OCI-LY3 (cell line): ENCODE measurements around the gene TIMM44.

Source experiments
- H2AFZ ChIP-seq: fragments of 200-600, 300-600 bp; shearing (Covaris generic); 2 replicates; pipeline ENCODE4 v1.6.0; 2014; ENCODE audit warnings: antibody characterized with exemption, low read depth, low read length
- H3K27ac ChIP-seq: fragments of 200-600, 300-600 bp; sonication (generic); 2 replicates; pipeline ENCODE4 v1.5.1; 2014; ENCODE audit warnings: mild to moderate bottlenecking, low read length, moderate library complexity, mixed read lengths
- H3K27me3 ChIP-seq: fragments of 200-600, 300-600 bp; sonication (generic); 2 replicates; pipeline ENCODE4 v1.6.1; 2014; ENCODE audit warnings: low read depth, low read length, mixed read lengths
- H3K36me3 ChIP-seq: fragments of 200-600, 300-600 bp; sonication (generic); replicated peaks from 2 replicates; pipeline ENCODE3; 2014; ENCODE audit warnings: low read depth, low read length, mixed read lengths
- H3K4me1 ChIP-seq: fragments of 300-600, 200-600 bp; sonication (generic); 2 replicates; pipeline ENCODE4 v1.6.1; 2014; ENCODE audit warnings: low read length, mixed read lengths
- H3K4me2 ChIP-seq: fragments of 200-600, 300-600 bp; sonication (generic); 2 replicates; pipeline ENCODE4 v1.6.1; 2014; ENCODE audit warnings: low read length, mixed read lengths
- H3K4me3 ChIP-seq: fragments of 300-600, 200-600 bp; sonication (generic); 2 replicates; pipeline ENCODE4 v1.5.1; 2014; ENCODE audit warnings: antibody characterized with exemption, mild to moderate bottlenecking, low read length, moderate library complexity
- H3K79me2 ChIP-seq: fragments of 300-600, 200-600 bp; shearing (Covaris generic); 2 replicates; pipeline ENCODE4 v1.6.1; 2014; ENCODE audit warnings: mild to moderate bottlenecking, low read length, mixed read lengths
- H3K9ac ChIP-seq: fragments of 300-600, 200-600 bp; shearing (Covaris generic); 2 replicates; pipeline ENCODE4 v1.6.0; 2014; ENCODE audit warnings: mild to moderate bottlenecking, low read length, moderate library complexity
- H3K9me3 ChIP-seq: fragments of 200-600, 300-600 bp; shearing (Covaris generic); 2 replicates; pipeline ENCODE4 v1.6.1; 2014; ENCODE audit warnings: low read length, mixed read lengths; ENCODE audit not compliant: insufficient read depth
- H4K20me1 ChIP-seq: fragments of 200-600, 300-600 bp; sonication (generic); 2 replicates; pipeline ENCODE4 v1.6.1; 2016; ENCODE audit warnings: low read length, mixed read lengths; ENCODE audit not compliant: insufficient read depth
- EZH2phosphoT487 ChIP-seq: fragments of 200-600 bp; shearing (Covaris generic); IDR thresholded peaks from 2 replicates; pipeline ENCODE4 v1.6.1; 2018; ENCODE audit warnings: antibody characterized with exemption, mixed run types, low read depth
- TF ChIP-seq, protein P1 (sequence below): fragments of 200-600, 300-600 bp; sonication (generic); IDR thresholded peaks from 2 replicates; pipeline ENCODE4 v1.5.1; 2014; ENCODE audit warnings: antibody characterized with exemption, low read length, low read depth

The TIMM44 gene

DNA sequence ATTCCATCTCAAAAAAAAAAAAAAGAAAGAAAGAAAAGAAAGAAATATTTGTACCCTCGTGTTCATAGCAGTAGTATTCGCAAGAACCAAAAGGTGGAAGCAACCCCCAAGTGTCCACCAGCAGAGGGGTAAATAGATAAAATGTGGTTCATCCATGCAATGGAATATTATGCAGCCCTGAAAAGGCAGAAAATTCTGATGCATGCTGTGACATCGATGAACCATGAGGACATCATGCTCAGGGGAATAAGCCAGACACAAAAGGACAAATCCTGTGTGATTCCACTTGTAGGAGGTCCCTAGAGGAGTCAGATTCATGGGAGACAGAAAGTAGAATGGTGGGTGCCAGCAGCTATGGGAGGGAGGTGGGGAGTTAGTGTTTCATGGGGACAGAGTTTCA, 61.6 kb downstream of the TIMM44 start:
- no peak overlapping the region for H3K4me2 ChIP-seq
- TF ChIP-seq EZH2phosphoT487 = no peak
- TF ChIP-seq, protein P1, sequence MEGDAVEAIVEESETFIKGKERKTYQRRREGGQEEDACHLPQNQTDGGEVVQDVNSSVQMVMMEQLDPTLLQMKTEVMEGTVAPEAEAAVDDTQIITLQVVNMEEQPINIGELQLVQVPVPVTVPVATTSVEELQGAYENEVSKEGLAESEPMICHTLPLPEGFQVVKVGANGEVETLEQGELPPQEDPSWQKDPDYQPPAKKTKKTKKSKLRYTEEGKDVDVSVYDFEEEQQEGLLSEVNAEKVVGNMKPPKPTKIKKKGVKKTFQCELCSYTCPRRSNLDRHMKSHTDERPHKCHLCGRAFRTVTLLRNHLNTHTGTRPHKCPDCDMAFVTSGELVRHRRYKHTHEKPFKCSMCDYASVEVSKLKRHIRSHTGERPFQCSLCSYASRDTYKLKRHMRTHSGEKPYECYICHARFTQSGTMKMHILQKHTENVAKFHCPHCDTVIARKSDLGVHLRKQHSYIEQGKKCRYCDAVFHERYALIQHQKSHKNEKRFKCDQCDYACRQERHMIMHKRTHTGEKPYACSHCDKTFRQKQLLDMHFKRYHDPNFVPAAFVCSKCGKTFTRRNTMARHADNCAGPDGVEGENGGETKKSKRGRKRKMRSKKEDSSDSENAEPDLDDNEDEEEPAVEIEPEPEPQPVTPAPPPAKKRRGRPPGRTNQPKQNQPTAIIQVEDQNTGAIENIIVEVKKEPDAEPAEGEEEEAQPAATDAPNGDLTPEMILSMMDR = no peak
- H4K20me1 ChIP-seq = no peaks in the 10 kb centered on the region

DNA sequence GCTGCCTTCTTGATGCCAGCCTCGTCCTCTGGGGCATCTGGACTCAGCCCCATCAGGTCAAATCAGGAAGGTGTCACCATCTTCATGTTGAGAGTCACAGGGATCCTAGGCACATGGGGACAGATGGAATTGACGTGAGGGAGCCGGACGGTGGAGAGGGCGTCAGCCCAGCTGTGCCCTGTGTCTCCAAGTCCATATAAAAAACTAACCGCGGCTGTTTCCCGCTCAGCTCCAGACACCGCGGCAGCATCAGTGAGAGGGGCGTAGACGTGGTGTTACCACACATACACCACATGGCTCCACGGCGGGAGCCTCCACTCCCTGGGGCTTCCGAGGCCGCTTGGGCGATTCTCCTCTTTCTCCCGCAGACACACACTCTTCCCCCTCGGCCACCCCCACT, 63.6 kb downstream of the TIMM44 start:
- H3K9me3 ChIP-seq = no peaks in the 10 kb centered on the region
- no peaks in the 10 kb centered on the region for H3K4me1 ChIP-seq
- no peaks in the 10 kb centered on the region for H3K79me2 ChIP-seq
- H3K27ac ChIP-seq = no peak overlapping the region
- TF ChIP-seq, protein P1 = no peak
- no peak for TF ChIP-seq EZH2phosphoT487
- H3K4me2 ChIP-seq = no peak overlapping the region
- H3K4me3 ChIP-seq = no peak overlapping the region
- no peaks in the 10 kb centered on the region for H3K27me3 ChIP-seq
- H3K9ac ChIP-seq = no peak overlapping the region
- peaks cover 2% of the 10 kb centered on the region for H3K36me3 ChIP-seq
- H2AFZ ChIP-seq = no peak overlapping the region
- no peaks in the 10 kb centered on the region for H4K20me1 ChIP-seq

More for the DNA sequence above, 61.6 kb downstream of the TIMM44 start:
- no peak overlapping the region for H3K9ac ChIP-seq
- H3K79me2 ChIP-seq = no peaks in the 10 kb centered on the region
- H3K4me1 ChIP-seq = no peaks in the 10 kb centered on the region
- H3K36me3 ChIP-seq = peaks cover 2% of the 10 kb centered on the region
- no peaks in the 10 kb centered on the region for H3K27me3 ChIP-seq
- no peak overlapping the region for H3K4me3 ChIP-seq
- no peak overlapping the region for H3K27ac ChIP-seq
- H3K9me3 ChIP-seq = no peaks in the 10 kb centered on the region
- H2AFZ ChIP-seq = no peak overlapping the region

DNA sequence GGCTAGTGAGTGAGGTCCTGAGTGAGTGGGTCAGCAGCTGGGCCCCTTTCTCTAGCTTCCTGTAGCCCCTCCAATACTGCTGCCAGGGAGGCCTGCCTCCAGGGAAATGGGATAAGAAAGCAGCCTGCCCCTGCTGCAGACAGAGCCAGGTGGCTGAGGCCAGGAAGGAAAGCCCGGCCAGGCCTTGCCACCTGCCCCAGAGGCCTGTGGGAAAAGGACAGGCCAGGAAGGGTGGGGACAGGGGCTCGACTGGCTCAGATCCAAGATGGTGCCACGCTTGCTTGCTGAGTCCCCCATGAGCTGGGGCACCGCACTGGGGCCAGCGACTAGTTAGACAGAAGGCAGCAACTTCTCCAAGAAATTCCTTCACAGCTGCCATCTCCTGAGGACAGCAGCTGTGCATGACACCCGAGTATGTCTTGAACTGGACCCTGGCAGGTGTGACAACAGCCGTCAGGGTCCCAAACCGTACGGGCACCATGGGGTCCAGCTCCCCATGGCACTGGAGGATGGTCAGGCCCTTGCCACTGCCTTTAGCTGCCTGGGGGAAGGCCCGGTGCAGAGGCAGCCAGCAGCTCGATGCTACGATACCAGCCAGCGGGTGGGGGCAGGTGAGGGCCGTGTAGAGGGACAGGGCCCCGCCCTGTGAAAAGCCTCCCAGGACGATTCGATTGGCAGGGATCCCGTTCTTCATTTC, 64.2 kb downstream of the TIMM44 start:
- no peaks in the 10 kb centered on the region for H3K79me2 ChIP-seq
- TF ChIP-seq, protein P1 = no peak
- no peak for TF ChIP-seq EZH2phosphoT487

DNA sequence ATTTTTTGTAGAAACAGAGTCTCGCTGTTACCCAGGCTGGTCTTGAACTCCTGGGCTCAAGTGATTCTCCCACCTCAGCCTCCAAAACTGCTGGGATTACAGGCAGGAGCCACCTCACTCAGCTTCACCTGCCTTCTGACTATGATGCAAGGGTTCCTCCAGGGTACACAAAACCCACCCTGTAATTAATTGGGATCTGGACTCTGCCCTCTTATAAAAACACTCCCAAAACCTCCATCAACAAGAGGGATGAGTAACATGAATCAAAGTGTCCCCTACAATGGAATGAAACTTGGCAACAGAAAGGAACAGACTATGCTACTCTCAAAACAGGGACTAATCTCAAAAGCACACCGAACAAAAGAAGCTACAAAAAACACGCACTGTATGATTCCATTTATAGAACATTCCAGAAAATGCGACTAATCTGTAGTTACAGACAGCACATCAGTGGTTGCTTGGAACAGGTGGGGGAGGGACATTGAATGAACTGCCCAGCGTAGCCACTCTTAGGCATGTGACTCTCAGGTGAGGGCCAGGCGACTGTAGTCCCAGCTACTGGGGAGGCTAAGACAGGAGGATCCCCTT, 66.1 kb downstream of the TIMM44 start:
- Histone ChIP-seq H3K27me3 (no peaks in the 10 kb centered on the region), H3K4me1 (no peaks in the 10 kb centered on the region), H3K79me2 (no peaks in the 10 kb centered on the region), H2AFZ (no peak overlapping the region), H3K4me3 (no peak overlapping the region), H3K9me3 (no peaks in the 10 kb centered on the region), H3K27ac (no peak overlapping the region), H3K4me2 (no peak overlapping the region), H3K9ac (no peak overlapping the region), H4K20me1 (no peaks in the 10 kb centered on the region), H3K36me3 (peaks cover 2% of the 10 kb centered on the region)
- no peak for TF ChIP-seq EZH2phosphoT487
- TF ChIP-seq, protein P1 = no peak

More for the DNA sequence above, 64.2 kb downstream of the TIMM44 start:
- Histone ChIP-seq H3K9ac (no peak overlapping the region), H3K9me3 (no peaks in the 10 kb centered on the region), H3K27ac (no peak overlapping the region), H3K27me3 (no peaks in the 10 kb centered on the region), H3K4me2 (no peak overlapping the region), H3K36me3 (peaks cover 2% of the 10 kb centered on the region), H3K4me3 (no peak overlapping the region), H2AFZ (no peak overlapping the region; the same call in 1 of the 2 replicates), H3K4me1 (no peaks in the 10 kb centered on the region), H4K20me1 (no peaks in the 10 kb centered on the region)
